Neural cell (in vitro differentiated cells): ENCODE measurements around the gene SHANK1. TPM values are rescaled to one million over a fixed set of nuclear protein-coding genes. Genes with fewer than 3 reads are reported as not detected.
A peak's percentile ranks its signal among the peaks of the same experiment; 100 is the strongest.

ENCODE experiments used
- H2AFZ ChIP-seq: fragments of 200-600, 300-800 bp; sonication (generic), shearing (Covaris generic); 2 replicates; pipeline ENCODE4 v1.6.0; 2014; ENCODE audit warnings: low read depth, mild to moderate bottlenecking, antibody characterized with exemption, low read length, moderate library complexity
- H3F3A ChIP-seq: fragments of 200-600 bp; shearing (Covaris generic); 2 replicates; pipeline ENCODE4 v1.6.1; 2016; ENCODE audit warnings: mild to moderate bottlenecking, moderate library complexity, mixed read lengths, antibody characterized with exemption, low read length; ENCODE audit not compliant: insufficient read depth, poor library complexity, severe bottlenecking
- H3K27ac ChIP-seq: fragments of 200-600, 300-800 bp; sonication (generic), shearing (Covaris generic); 2 replicates; pipeline ENCODE4 v1.5.1; 2014; ENCODE audit warnings: mild to moderate bottlenecking, low read length, moderate library complexity
- H3K27me3 ChIP-seq: fragments of 300-800, 200-600 bp; sonication (generic), shearing (Covaris generic); 2 replicates; pipeline ENCODE4 v1.6.0; 2014; ENCODE audit warnings: mild to moderate bottlenecking, low read depth, low read length, moderate library complexity; ENCODE audit not compliant: insufficient read depth
- H3K36me3 ChIP-seq: fragments of 300-800, 200-600 bp; sonication (generic), shearing (Covaris generic); 2 replicates; pipeline ENCODE4 v1.5.1; 2014; ENCODE audit warnings: mild to moderate bottlenecking, antibody characterized with exemption, low read length, moderate library complexity; ENCODE audit not compliant: insufficient read depth
- H3K4me2 ChIP-seq: fragments of 300-800, 200-600 bp; sonication (generic), shearing (Covaris generic); 2 replicates; pipeline ENCODE4 v1.6.0; 2014; ENCODE audit warnings: mild to moderate bottlenecking, low read length
- H3K4me3 ChIP-seq: fragments of 300-800, 200-600 bp; sonication (generic), shearing (Covaris generic); 2 replicates; pipeline ENCODE4 v1.5.1; 2014; ENCODE audit warnings: mild to moderate bottlenecking, low read length, moderate library complexity
- H3K79me2 ChIP-seq: fragments of 200-600 bp; shearing (Covaris generic); replicated peaks from 2 replicates; pipeline ENCODE4 v1.6.0; 2014; ENCODE audit warnings: mild to moderate bottlenecking, low read length, moderate library complexity; ENCODE audit not compliant: insufficient read depth
- H3K9ac ChIP-seq: fragments of 300-800, 200-600 bp; sonication (generic), shearing (Covaris generic); 2 replicates; pipeline ENCODE4 v1.6.1; 2016; ENCODE audit warnings: mild to moderate bottlenecking, low read length, mixed read lengths
- H3K9me2 ChIP-seq: fragments of 200-600 bp; shearing (Covaris generic); 2 replicates; pipeline ENCODE4 v1.6.1; 2016; ENCODE audit warnings: mild to moderate bottlenecking, low read length, mixed read lengths; ENCODE audit not compliant: insufficient read depth
- H3K9me3 ChIP-seq: fragments of 200-600, 300-800 bp; sonication (generic), shearing (Covaris generic); 2 replicates; pipeline ENCODE4 v1.6.1; 2016; ENCODE audit warnings: mild to moderate bottlenecking, mixed run types, low read length, moderate library complexity, mixed read lengths
- H4K20me1 ChIP-seq: fragments of 200-600 bp; shearing (Covaris generic); 2 replicates; pipeline ENCODE4 v1.6.1; 2016; ENCODE audit warnings: mild to moderate bottlenecking, mixed run types; ENCODE audit not compliant: insufficient read depth
- EP300 ChIP-seq: fragments of 450-650 bp; conservative IDR thresholded peaks from 2 replicates; pipeline ENCODE4 v1.6.1; 2014; ENCODE audit warnings: antibody characterized with exemption, mild to moderate bottlenecking, moderate library complexity; ENCODE audit not compliant: poor library complexity, severe bottlenecking
- EZH2 ChIP-seq: fragments of 200-600, 300-800 bp; shearing (Covaris generic), sonication (generic); IDR thresholded peaks from 2 replicates; pipeline ENCODE4 v1.6.1; 2014; ENCODE audit warnings: antibody characterized with exemption, low read length, borderline replicate concordance, mild to moderate bottlenecking; ENCODE audit not compliant: insufficient read depth, poor library complexity, severe bottlenecking
- MXI1 ChIP-seq: fragments of 450-650 bp; conservative IDR thresholded peaks from 2 replicates; pipeline ENCODE4 v1.6.1; 2014; ENCODE audit warnings: antibody characterized with exemption, mild to moderate bottlenecking; ENCODE audit not compliant: poor library complexity, severe bottlenecking
- POLR2AphosphoS5 ChIP-seq: IDR thresholded peaks from 2 replicates; pipeline ENCODE4 v1.6.1; 2012
- RAD21 ChIP-seq: fragments of 450-650 bp; conservative IDR thresholded peaks from 2 replicates; pipeline ENCODE4 v1.6.1; 2014; ENCODE audit warnings: antibody characterized with exemption, mild to moderate bottlenecking, moderate library complexity
- REST ChIP-seq: IDR thresholded peaks from 2 replicates; pipeline ENCODE4 v1.6.1; 2012; ENCODE audit warnings: borderline replicate concordance
- SMC3 ChIP-seq: fragments of 450-650 bp; conservative IDR thresholded peaks from 2 replicates; pipeline ENCODE4 v1.6.1; 2014; ENCODE audit warnings: antibody characterized with exemption, mild to moderate bottlenecking, moderate library complexity; ENCODE audit not compliant: poor library complexity
- TAF1 ChIP-seq: IDR thresholded peaks from 2 replicates; pipeline ENCODE4 v1.6.1; 2012; ENCODE audit warnings: low read depth
- polyA plus RNA-seq: library from polyadenylated mRNA; depleted of rRNA; stranded (reverse); fragments of >200 nt; gene quantifications from 2 replicates; pipeline ENCODE4 v1.2.3, GENCODE V29; 2014

SHANK1 gene
- polyA plus RNA-seq, 1 donor from 2014 or later, result 7.9 TPM

GRCh38 chr19:50696094-50696483, 23.5 kb downstream of the SHANK1 start:
- Histone ChIP-seq H3K27ac (peak overlapping the region; percentile 85), H3K4me2 (peak overlapping the region; percentile 95), H3K27me3 (no peaks in the 10 kb centered on the region), H3K9me3 (no peaks in the 10 kb centered on the region), H2AFZ (no peak overlapping the region), H3K79me2 (peaks cover 21% of the 10 kb centered on the region), H3F3A (no peaks in the 10 kb centered on the region), H3K9me2 (no peaks in the 10 kb centered on the region), H4K20me1 (no peaks in the 10 kb centered on the region), H3K9ac (peak overlapping the region; percentile 96), H3K4me3 (peak overlapping the region; percentile 86), H3K36me3 (no peaks in the 10 kb centered on the region)
- TF ChIP-seq POLR2AphosphoS5, result no peak

- TF ChIP-seq REST (peak; percentile 80), EZH2 (no peak), EP300 (peak; percentile 35), MXI1 (peak; percentile 85), SMC3 (peak; percentile 8), RAD21 (no peak), TAF1 (peak; percentile 79), POLR2AphosphoS5 (peak; percentile 90)
- peak overlapping the region; percentile 86 for H3K4me3 ChIP-seq
- no peaks in the 10 kb centered on the region for H3F3A ChIP-seq
- H3K27ac ChIP-seq, result peak overlapping the region; percentile 85
- no peaks in the 10 kb centered on the region for H3K9me3 ChIP-seq
- peaks cover 26% of the 10 kb centered on the region for H3K79me2 ChIP-seq
- peak overlapping the region; percentile 96 for H3K9ac ChIP-seq
- H3K9me2 ChIP-seq, result no peaks in the 10 kb centered on the region
- peak overlapping the region; percentile 95 for H3K4me2 ChIP-seq
- H4K20me1 ChIP-seq, result no peaks in the 10 kb centered on the region
- H3K36me3 ChIP-seq, result no peaks in the 10 kb centered on the region
- no peaks in the 10 kb centered on the region for H3K27me3 ChIP-seq
- peak overlapping the region; percentile 27 for H2AFZ ChIP-seq
These were observed 24.1 kb downstream of the SHANK1 start for GRCh38 chr19:50695251-50696093.

GRCh38 chr19:50694815-50695145, 24.8 kb downstream of the SHANK1 start:
- Histone ChIP-seq H3K4me3 (peak overlapping the region; percentile 69), H3K4me2 (no peak overlapping the region), H3K27ac (peak overlapping the region; percentile 95)

More at GRCh38 chr19:50694815-50695145, 24.8 kb downstream of the SHANK1 start:
- no peaks in the 10 kb centered on the region for H4K20me1 ChIP-seq
- no peak for TF ChIP-seq SMC3
- no peaks in the 10 kb centered on the region for H3K27me3 ChIP-seq
- no peaks in the 10 kb centered on the region for H3K9me2 ChIP-seq
- H3K36me3 ChIP-seq, result no peaks in the 10 kb centered on the region
- H3K9ac ChIP-seq, result peak overlapping the region; percentile 96
- H3F3A ChIP-seq, result no peaks in the 10 kb centered on the region
- H2AFZ ChIP-seq, result no peak overlapping the region
- no peaks in the 10 kb centered on the region for H3K9me3 ChIP-seq
- H3K79me2 ChIP-seq, result peaks cover 31% of the 10 kb centered on the region
